Measurements from ENCODE around the gene HIVEP3.
A peak's percentile ranks its signal among the peaks of the same experiment; 100 is the strongest.

The HIVEP3 gene

DNA sequence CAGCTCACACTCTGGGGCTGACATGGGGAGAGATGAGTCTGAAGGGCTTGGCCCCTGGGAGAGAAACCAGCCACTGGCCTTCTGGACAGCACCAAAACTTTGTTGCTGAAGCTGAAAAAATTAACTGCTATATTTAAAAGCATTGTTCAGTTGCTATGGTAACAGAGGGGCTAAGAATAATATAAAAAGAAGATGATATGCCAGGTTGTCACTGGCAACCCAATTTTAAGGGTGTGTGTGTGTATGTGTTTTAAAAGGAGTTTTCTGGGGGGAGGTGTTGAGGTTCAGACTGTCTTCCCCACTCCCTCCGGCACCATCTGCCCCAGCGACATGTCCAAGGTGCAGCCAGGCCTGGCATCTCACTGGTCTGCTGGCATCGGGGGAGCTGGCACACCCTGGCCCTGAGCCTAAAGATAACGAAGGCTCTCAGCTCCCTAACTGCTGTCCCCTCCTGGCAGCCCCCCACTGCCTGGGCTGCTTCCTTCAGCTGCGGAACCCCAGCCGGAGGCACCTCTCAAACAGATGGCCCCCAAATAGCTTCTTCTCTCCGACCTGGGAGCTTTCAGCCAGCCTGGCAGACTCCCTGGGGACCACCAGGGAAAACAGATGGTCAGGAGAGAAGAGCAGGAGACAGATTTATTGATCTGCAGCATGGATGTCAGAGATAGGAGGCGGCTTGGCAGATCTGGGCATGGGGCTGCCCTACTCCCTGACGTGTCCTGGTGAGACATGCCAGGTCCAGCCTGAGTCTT lies 203.9 kb downstream of the HIVEP3 start:
- Histone ChIP-seq H3K18ac (ENCODE audit: low read length) (no peak overlapping the region), H2AK5ac (ENCODE audit: low read length) (no peak overlapping the region), H3K36me3 (ENCODE audit: control insufficient read depth, insufficient read depth, low read length) (no peaks in the 10 kb centered on the region), H3K23ac (ENCODE audit: low read length) (no peak overlapping the region), H3K79me1 (ENCODE audit: low read length) (no peaks in the 10 kb centered on the region), H2BK15ac (replicated peaks; ENCODE audit: low read depth) (no peak overlapping the region), H3K4ac (ENCODE audit: low read depth, low read length) (no peak overlapping the region), H3K27ac (ENCODE audit: low read depth, low read length) (no peak overlapping the region), H3K4me1 (ENCODE audit: control insufficient read depth, low read depth, low read length) (peaks cover 2% of the 10 kb centered on the region), H3K79me2 (ENCODE audit: control insufficient read depth, insufficient read depth, low read length) (no peaks in the 10 kb centered on the region), H3K56ac (ENCODE audit: low read length) (no peak overlapping the region), H3K27me3 (ENCODE audit: insufficient read depth, low read length, poor library complexity) (no peaks in the 10 kb centered on the region), H3K4me2 (ENCODE audit: low read length) (no peak overlapping the region), H3K4me3 (ENCODE audit: low read length) (no peak overlapping the region), H3K9ac (ENCODE audit: low read length) (no peak overlapping the region), H4K5ac (ENCODE audit: low read length) (no peak overlapping the region), H2BK120ac (ENCODE audit: low read depth, low read length) (no peak overlapping the region), H2BK5ac (ENCODE audit: low read length) (no peak overlapping the region), H4K8ac (ENCODE audit: low read depth, low read length) (no peak overlapping the region)
- no peak for DNase-seq
- no CpG with 5 or more reads among the region's 9 CpGs for WGBS (ENCODE audit: extremely low coverage, insufficient coverage, low lambda C conversion rate)

DNA sequence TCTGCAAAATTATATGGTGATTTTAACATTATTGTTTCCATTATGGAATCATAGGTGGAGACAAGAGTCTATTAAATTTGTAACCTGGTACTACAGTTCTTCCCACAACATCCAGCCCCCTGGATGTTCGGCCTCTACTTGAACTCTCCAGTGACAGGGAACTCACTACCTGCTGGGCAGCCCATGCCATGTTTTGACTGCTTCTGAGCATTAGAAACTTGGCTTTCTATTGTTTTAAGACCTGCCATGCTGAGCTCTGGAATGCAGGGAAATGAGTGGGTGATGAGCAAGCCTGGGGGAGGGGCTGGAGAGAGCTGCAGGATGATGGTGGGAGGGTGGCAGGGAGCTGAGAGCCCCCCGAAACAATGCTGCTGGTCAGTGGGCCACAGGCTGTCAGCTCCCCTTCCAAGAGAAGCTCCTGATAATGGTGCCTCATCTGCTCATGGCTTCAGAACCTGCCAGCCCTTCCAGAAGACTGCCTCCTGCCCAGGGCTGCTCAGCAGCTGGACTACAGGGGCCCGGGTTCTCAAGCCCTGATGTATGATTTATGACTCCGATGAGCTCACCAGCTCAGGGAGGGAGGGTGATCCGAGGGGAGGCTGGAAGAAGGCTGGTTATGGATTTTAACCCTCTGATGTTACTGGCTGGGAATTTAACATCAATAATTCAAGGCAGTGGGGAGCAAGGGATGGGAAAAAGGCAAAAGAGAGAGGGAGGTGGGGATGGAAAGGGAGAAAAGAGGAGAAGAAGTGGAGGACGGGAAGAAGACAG lies 205.0 kb downstream of the HIVEP3 start:
- Histone ChIP-seq H3K79me1 (ENCODE audit: low read length) (no peaks in the 10 kb centered on the region), H3K27me3 (ENCODE audit: insufficient read depth, low read length, poor library complexity) (no peaks in the 10 kb centered on the region), H2BK120ac (ENCODE audit: low read depth, low read length) (no peak overlapping the region), H3K36me3 (ENCODE audit: control insufficient read depth, insufficient read depth, low read length) (no peaks in the 10 kb centered on the region), H3K4me1 (ENCODE audit: control insufficient read depth, low read depth, low read length) (peaks cover 2% of the 10 kb centered on the region), H2BK15ac (replicated peaks; ENCODE audit: low read depth) (no peak overlapping the region), H3K9ac (ENCODE audit: low read length) (no peak overlapping the region), H3K4me2 (ENCODE audit: low read length) (no peak overlapping the region), H2AK5ac (ENCODE audit: low read length) (no peak overlapping the region), H3K79me2 (ENCODE audit: control insufficient read depth, insufficient read depth, low read length) (no peaks in the 10 kb centered on the region), H4K5ac (ENCODE audit: low read length) (no peak overlapping the region), H4K8ac (ENCODE audit: low read depth, low read length) (no peak overlapping the region), H3K4ac (ENCODE audit: low read depth, low read length) (no peak overlapping the region), H3K18ac (ENCODE audit: low read length) (no peak overlapping the region), H2BK5ac (ENCODE audit: low read length) (no peak overlapping the region), H3K56ac (ENCODE audit: low read length) (no peak overlapping the region), H3K27ac (ENCODE audit: low read depth, low read length) (no peak overlapping the region), H3K4me3 (ENCODE audit: low read length) (no peak overlapping the region), H3K23ac (ENCODE audit: low read length) (no peak overlapping the region)
- DNase-seq, result peak; percentile 69
- WGBS (ENCODE audit: extremely low coverage, insufficient coverage, low lambda C conversion rate), result no CpG with 5 or more reads among the region's 6 CpGs

DNA sequence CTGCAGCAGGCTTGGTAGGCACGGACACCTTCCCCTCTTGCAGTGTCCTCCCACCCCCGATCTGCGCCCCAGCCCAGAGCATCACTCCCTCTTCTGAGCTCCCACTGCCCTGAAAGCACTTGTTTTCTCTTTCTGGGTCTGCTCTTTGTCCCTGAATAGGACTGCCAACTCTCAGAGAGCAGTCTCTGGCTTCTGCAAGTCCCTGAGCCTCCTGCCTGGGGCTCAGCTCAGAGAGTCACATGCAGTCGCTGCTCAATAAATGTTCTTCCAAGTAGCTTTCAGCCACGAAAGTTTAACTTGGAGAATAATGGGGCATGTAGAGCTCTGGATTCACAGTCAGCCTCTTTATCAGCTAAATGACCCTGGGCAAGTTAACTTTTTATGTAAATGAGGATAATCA lies 205.6 kb downstream of the HIVEP3 start:
- Histone ChIP-seq H4K5ac (ENCODE audit: low read length) (no peak overlapping the region), H3K79me1 (ENCODE audit: low read length) (no peaks in the 10 kb centered on the region), H3K4me1 (ENCODE audit: control insufficient read depth, low read depth, low read length) (peaks cover 2% of the 10 kb centered on the region), H3K18ac (ENCODE audit: low read length) (no peak overlapping the region), H2AK5ac (ENCODE audit: low read length) (no peak overlapping the region), H3K36me3 (ENCODE audit: control insufficient read depth, insufficient read depth, low read length) (no peaks in the 10 kb centered on the region), H3K4ac (ENCODE audit: low read depth, low read length) (no peak overlapping the region), H3K4me2 (ENCODE audit: low read length) (no peak overlapping the region), H3K9ac (ENCODE audit: low read length) (no peak overlapping the region), H3K23ac (ENCODE audit: low read length) (no peak overlapping the region), H4K8ac (ENCODE audit: low read depth, low read length) (no peak overlapping the region), H3K56ac (ENCODE audit: low read length) (no peak overlapping the region), H2BK15ac (replicated peaks; ENCODE audit: low read depth) (no peak overlapping the region), H2BK5ac (ENCODE audit: low read length) (no peak overlapping the region), H2BK120ac (ENCODE audit: low read depth, low read length) (no peak overlapping the region), H3K27me3 (ENCODE audit: insufficient read depth, low read length, poor library complexity) (no peaks in the 10 kb centered on the region), H3K4me3 (ENCODE audit: low read length) (no peak overlapping the region), H3K27ac (ENCODE audit: low read depth, low read length) (no peak overlapping the region), H3K79me2 (ENCODE audit: control insufficient read depth, insufficient read depth, low read length) (no peaks in the 10 kb centered on the region)
- WGBS (ENCODE audit: extremely low coverage, insufficient coverage, low lambda C conversion rate), result no CpG with 5 or more reads among the region's 5 CpGs
- peak; percentile 14 for DNase-seq

DNA sequence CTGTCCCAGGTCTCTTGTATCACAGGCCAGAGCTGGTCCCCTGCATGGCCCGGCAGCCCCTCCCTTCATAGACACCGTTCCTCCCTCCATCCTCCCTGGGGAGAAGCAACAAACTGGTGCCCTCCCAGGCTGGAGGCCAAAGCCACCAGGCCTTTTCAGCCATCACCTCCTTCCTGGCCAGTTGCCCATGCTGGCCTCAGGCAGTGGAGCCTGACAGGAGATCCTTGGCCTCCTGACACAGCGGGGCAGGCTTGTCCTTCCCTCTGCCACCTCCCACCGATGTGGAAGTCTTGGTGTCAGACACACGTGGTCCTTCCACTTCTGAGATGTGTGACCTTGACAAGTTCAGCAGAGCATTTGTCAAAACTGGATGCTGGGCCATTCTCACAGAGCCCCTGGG lies 206.0 kb downstream of the HIVEP3 start:
- no peak overlapping the region for H3K4ac ChIP-seq (ENCODE audit: low read depth, low read length)
- no peaks in the 10 kb centered on the region for H3K36me3 ChIP-seq (ENCODE audit: control insufficient read depth, insufficient read depth, low read length)
- H4K8ac ChIP-seq (ENCODE audit: low read depth, low read length), result no peak overlapping the region
- peaks cover 2% of the 10 kb centered on the region for H3K4me1 ChIP-seq (ENCODE audit: control insufficient read depth, low read depth, low read length)
- no peak overlapping the region for H2BK120ac ChIP-seq (ENCODE audit: low read depth, low read length)
- no peaks in the 10 kb centered on the region for H3K79me1 ChIP-seq (ENCODE audit: low read length)
- H3K4me3 ChIP-seq (ENCODE audit: low read length), result no peak overlapping the region
- H3K9ac ChIP-seq (ENCODE audit: low read length), result no peak overlapping the region
- no peak overlapping the region for H3K27ac ChIP-seq (ENCODE audit: low read depth, low read length)
- no peak overlapping the region for H3K18ac ChIP-seq (ENCODE audit: low read length)
- no peak overlapping the region for H3K4me2 ChIP-seq (ENCODE audit: low read length)
- H3K56ac ChIP-seq (ENCODE audit: low read length), result no peak overlapping the region
- peak overlapping the region; percentile 45 for H3K23ac ChIP-seq (ENCODE audit: low read length)
- no peaks in the 10 kb centered on the region for H3K79me2 ChIP-seq (ENCODE audit: control insufficient read depth, insufficient read depth, low read length)
- H3K27me3 ChIP-seq (ENCODE audit: insufficient read depth, low read length, poor library complexity), result no peaks in the 10 kb centered on the region
- no peak overlapping the region for H2BK15ac ChIP-seq (replicated peaks; ENCODE audit: low read depth)
- no peak overlapping the region for H2BK5ac ChIP-seq (ENCODE audit: low read length)
- no CpG with 5 or more reads among the region's 5 CpGs for WGBS (ENCODE audit: extremely low coverage, insufficient coverage, low lambda C conversion rate)
- DNase-seq, result no peak
- no peak overlapping the region for H2AK5ac ChIP-seq (ENCODE audit: low read length)
- no peak overlapping the region for H4K5ac ChIP-seq (ENCODE audit: low read length)

DNA sequence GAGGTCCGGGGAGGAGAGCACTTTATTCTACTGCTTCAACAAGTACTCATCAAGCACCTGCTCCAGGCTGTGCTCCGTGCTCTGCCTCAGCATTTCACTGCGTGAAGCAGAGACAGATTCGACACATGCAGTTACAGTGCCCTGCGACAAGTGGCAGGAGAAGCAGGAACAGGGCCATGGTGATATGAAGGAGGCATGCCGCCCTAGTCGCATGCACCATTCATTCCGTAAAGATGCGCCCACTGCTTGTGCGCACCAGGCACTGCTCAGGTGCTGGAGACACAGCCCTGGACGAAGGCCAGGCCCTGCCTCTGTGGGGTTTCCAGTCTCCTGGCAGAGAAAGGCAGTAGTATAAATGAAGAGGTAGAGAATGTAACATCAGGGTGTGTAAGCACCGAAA lies 206.6 kb downstream of the HIVEP3 start:
- Histone ChIP-seq H2AK5ac (ENCODE audit: low read length) (no peak overlapping the region), H3K79me2 (ENCODE audit: control insufficient read depth, insufficient read depth, low read length) (no peaks in the 10 kb centered on the region), H3K4me3 (ENCODE audit: low read length) (no peak overlapping the region), H3K79me1 (ENCODE audit: low read length) (no peaks in the 10 kb centered on the region), H3K4me2 (ENCODE audit: low read length) (no peak overlapping the region), H4K5ac (ENCODE audit: low read length) (no peak overlapping the region), H4K8ac (ENCODE audit: low read depth, low read length) (no peak overlapping the region), H2BK15ac (replicated peaks; ENCODE audit: low read depth) (no peak overlapping the region), H2BK120ac (ENCODE audit: low read depth, low read length) (no peak overlapping the region), H3K23ac (ENCODE audit: low read length) (no peak overlapping the region), H3K4ac (ENCODE audit: low read depth, low read length) (no peak overlapping the region), H3K36me3 (ENCODE audit: control insufficient read depth, insufficient read depth, low read length) (no peaks in the 10 kb centered on the region), H3K4me1 (ENCODE audit: control insufficient read depth, low read depth, low read length) (peaks cover 2% of the 10 kb centered on the region), H3K27me3 (ENCODE audit: insufficient read depth, low read length, poor library complexity) (no peaks in the 10 kb centered on the region), H3K18ac (ENCODE audit: low read length) (no peak overlapping the region), H3K9ac (ENCODE audit: low read length) (no peak overlapping the region), H3K27ac (ENCODE audit: low read depth, low read length) (no peak overlapping the region), H3K56ac (ENCODE audit: low read length) (no peak overlapping the region), H2BK5ac (ENCODE audit: low read length) (no peak overlapping the region)
- DNase-seq, result no peak
- no CpG with 5 or more reads among the region's 12 CpGs for WGBS (ENCODE audit: extremely low coverage, insufficient coverage, low lambda C conversion rate)
